Camera-type eye (tissue), 1 donor: ENCODE measurements around the gene AMER3. TPM values are rescaled to one million over a fixed set of nuclear protein-coding genes. Genes with fewer than 3 reads are reported as not detected.

ENCODE experiments used
- total RNA-seq: library from RNA; depleted of rRNA; stranded (reverse); fragments of >200 nt; gene quantifications from one replicate; pipeline ENCODE4 v1.2.3, GENCODE V29; 2014

Gene AMER3, protein sequence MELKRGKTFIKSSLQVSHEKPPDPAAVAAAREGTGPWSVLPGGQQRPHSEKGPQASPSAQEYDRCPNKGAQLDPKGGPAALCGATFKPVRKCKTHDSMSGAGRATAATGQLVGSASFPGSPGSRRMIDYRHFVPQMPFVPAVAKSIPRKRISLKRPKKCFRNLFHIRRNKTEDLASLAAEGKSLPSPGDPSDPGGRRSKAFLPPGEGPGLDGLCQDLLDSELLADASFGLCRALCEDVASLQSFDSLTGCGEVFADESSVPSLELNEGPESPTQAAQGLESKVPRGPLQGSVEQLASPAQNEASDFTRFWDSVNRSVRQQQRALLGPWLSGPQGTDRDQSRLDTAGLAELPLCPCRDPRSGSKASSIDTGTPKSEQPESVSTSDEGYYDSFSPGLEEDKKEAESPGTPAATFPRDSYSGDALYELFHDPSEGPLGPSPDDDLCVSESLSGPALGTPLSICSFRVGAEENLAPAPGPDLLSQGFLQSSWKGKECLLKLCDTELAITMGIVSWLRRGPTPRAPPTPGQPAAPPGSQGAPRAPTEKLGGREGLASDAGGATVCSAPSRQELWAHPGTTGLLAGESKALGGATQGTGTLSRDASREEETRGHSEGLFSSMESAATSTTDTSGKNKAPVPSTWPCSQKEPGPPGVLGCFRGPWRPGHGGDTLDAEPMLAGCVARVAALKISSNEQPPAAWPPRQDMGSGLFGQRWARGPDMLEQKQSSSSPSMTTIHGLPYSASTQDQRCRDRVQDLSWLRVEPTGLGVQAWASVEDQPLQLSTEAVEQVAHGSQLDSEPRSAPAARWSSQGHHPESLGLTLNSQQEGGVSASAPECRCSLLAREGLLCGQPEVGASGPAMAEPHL
- 11.8 TPM for total RNA-seq

DNA sequence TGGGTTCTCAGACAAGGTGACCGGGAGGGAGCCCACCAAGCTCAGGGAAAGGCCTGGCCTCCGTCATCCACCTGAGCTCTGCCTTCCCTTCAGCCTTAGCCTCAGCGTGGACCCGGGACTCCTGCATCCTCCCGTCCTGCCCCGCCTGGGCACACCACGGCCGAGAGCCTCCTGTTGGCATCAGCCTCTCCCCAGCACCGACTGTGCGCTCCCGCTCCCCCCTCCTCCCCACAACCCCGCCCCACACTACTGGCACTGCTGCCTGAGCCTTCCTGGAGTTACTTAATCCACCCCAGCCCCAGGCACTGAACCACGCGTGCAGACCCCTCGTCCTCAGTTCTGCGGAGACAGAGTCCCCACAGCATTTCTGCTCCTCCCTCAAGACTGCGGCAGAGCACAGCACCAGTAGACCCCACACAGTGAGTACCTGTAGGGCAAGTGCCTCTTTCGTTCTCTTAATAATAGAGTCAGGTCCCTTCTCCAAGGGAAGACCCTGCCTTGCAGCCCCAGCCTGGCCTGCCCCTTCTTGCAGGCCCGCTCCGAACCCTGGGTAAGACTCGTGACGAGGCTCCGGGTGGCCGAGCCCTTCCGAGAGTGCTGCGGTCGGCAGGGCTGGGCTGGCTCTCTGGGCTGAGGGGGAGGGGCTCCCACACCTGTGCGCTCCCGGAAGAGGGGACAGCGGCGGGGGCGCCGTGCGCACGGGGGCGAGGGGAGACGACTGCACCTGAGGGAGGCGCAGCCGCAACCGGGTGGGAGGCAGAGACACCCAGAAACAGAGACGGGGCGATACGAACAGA lies at the start of gene AMER3:
Gene AMER3, plus strand, starts transcription at position 285 of the 797 bp plus-strand sequence. CDS start 6,533 bp downstream, outside the sequence.

DNA sequence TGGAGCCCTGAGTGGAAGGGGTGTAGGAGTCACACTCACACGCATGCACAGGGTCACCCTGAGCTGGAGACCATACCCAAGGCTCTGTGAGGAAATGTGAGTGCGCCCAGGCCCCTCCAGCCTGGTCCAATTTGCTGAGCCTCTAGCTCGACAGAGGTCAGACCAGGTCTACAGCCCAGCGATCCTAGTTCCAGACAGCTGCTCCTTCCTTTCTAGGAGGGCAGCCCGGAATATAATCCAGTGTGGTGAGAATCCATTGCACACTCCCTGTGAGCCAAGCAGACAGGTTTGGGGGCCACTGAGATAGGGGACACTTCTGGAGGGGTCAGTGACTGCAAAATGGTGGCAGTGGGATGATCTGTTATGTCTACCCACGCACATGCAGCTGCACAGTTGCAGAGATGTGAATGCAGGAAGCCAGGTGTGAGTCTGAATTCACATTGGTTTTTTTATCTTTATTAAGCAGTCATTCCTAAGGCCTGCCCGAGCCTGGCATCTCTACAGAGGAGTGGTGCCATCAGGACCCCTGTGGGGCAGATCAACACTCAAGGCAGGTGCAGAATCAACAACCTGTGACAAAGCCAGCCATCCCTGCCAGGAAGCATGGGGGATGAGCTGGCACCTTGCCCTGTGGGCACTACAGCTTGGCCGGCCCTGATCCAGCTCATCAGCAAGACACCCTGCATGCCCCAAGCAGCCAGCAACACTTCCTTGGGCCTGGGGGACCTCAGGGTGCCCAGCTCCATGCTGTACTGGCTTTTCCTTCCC lies 26.6 kb upstream of the AMER3 start, which contains the start of gene GPR148:
Gene GPR148, plus strand, starts transcription at position 522 of the 768 bp plus-strand sequence. Its CDS starts 82 bp downstream, at position 604.

Other genes with a start within 250 kb of the AMER3 start
- 0.22 TPM for gene POTEI, start 246.2 kb upstream of the AMER3 start, total RNA-seq
- gene CFC1B, start 234.3 kb upstream of the AMER3 start, total RNA-seq = 0.33 TPM
- gene CFC1, start 156.0 kb upstream of the AMER3 start, total RNA-seq = 0.55 TPM
- 0.71 TPM for gene POTEJ, start 144.1 kb upstream of the AMER3 start, total RNA-seq
- not detected for gene GPR148, start 26.5 kb upstream of the AMER3 start, total RNA-seq
- 57.8 TPM for gene ARHGEF4, start 81.4 kb downstream of the AMER3 start, total RNA-seq